GM21381 (cell line): Measurements from ENCODE around the gene RSPO4.

Experiments
- ATAC-seq: cut with Tn5 transposase; IDR thresholded peaks from one replicate; pipeline ENCODE4 v1.9.1; 2021; ENCODE audit warnings: mild to moderate bottlenecking, moderate library complexity; ENCODE audit not compliant: unreplicated experiment

RSPO4 gene

DNA sequence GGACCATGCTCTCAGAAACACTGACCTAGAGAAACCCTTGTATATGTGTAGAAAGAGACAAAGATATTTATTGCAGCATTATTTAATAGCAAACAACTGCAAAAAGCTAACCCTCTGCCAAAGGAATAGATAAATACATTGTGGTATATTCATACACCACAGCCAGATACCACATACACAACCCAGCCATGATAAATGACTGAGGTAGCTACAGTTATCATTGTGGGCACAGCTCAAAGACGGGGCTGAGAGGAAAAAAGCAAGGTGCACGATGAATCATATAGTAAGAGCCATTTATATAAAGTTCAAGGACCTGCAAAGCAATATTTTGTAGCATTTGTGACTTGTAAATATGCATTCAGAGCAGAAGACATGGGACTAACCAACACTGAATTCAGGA, 30.8 kb downstream of the RSPO4 start:
- ATAC-seq: no peak

DNA sequence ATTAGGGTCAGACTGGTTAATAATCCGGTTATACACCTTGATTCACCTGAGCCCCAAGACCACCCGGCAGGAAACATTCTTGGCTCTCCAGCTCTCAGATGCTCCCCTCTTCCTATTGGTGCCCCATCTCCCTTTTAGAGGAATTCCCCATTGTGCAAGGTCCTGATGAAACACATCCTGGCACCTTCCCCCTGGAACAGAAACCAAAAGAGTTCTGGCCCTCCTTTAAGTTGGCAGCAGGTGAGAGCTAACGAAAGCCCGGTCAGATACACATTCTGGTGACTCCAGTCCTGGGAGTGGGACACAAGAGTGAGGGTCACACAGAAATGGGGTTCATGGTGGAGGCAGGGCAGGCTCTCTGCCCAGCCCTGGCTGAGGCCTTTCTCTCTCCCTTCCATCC, 32.2 kb downstream of the RSPO4 start:
- no peak for ATAC-seq

DNA sequence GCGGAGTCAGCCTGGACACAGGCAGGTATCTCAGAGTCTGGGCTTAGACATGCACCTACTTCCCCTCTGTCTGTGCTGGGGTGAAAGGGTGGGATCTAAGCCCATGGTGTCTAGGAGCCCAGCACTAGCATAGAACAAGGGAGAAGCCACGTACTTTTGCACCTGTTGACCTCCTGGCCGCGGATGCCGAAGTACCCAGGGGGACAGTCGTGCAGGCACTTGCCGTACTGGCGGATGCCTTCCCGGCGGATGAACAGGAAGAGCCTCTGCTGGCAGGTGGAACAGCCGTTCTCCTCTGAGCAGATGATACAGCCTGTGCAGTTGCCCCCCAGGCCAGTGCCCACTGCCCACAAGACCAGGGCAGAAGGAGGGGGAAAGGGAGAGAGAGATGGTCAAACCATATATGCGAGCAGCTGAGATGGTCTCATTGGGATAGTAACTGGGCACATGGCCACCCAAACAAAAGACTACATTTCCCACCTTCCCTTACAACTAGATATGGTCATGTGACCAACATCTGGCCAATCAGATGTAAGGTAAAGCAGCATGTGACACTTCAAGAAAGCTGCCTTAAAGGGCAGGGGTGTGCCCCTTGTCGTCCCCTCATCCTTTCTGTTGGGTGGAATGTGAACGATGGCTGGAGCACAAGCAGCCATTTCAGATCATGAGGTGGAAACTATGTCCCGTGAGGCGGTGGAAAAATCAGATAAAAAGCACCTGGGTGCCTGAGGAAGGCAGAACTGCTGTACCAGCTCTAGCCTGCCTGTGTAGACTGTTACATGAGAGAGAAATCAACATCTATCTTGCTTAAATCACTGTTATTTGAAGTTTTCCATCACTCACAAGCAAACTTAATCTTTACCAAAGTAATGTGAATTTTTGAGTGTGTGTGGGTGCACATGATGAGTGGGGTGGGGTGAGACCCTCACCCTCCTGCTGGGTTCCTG, 34.0 kb downstream of the RSPO4 start:
- ATAC-seq: no peak

DNA sequence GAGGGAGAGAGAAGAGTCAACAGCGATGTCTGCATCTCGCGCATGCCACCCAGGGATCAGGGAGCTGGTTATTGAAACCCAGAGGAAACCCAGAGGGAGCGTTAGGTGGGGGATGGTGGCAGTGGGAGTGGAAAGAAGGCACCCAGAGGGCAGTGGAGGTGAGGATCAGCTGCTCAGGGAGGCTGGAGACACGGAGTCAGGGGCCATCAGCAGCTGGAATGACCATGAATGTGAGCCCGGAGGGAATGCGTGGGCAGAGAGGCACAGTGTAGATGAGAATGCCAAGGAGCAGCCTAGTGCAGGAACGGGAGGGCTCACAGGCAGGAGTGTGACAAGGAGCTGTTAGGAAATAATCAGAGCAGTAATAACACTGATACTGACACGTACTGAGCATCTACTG, 36.2 kb downstream of the RSPO4 start:
- no peak for ATAC-seq

DNA sequence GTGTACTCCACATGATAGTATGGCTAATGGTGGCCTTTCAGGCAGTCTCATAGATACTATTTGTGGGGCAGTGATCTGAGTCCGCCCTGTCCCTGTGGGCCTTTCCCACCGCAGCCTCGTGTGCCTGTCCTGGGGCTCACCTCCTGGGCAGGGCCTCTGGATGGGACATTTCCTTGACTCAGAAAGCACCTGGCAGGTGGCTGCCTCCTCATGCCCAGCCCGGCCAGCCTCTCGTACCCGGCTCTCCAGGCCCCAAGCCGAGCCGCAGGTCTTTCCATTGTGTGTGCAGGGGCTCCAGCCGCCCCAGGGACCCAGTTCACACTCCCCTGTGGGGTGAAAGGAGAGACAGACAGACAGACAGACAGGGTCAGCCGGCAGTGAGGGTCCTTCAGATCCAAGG, 38.3 kb downstream of the RSPO4 start:
- no peak for ATAC-seq

DNA sequence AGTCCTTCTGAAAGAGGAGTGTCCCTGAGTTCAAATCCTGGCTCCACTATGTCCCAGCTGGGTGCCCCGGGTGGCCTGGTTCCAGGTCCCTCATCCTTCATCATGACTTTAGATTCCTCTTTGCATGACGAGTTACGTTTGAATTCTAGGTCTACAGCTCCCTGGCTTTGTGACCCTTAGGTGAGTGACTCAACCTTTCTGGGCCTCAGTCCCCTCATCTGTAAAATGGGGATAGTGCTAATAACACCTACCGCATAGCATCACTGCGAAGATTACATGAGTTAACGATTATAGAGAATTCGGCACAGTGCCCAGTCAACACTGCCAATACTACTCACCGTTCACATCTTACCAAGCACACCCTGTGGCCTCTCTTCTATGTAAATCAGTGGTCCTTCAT, 39.4 kb downstream of the RSPO4 start:
- ATAC-seq: no peak

DNA sequence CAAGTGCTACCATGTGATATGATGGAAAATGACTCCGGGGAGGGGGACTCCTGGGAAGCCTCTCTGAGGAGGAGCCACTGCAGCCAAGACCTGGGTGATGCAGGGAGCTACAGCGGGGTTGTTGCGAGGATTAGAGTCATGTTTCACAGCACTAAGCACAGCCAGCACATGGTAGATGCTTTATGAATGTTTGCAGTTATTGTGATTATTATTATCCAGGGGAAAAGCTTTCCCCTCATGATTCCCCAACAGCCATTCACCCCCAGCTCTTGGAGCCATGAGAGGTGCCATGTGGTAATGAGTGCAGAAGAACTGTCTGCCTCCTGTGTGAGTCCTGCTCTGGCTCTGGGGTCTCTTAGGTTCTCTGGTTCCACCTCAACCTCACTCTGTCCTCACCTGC, 39.9 kb downstream of the RSPO4 start:
- ATAC-seq: no peak

DNA sequence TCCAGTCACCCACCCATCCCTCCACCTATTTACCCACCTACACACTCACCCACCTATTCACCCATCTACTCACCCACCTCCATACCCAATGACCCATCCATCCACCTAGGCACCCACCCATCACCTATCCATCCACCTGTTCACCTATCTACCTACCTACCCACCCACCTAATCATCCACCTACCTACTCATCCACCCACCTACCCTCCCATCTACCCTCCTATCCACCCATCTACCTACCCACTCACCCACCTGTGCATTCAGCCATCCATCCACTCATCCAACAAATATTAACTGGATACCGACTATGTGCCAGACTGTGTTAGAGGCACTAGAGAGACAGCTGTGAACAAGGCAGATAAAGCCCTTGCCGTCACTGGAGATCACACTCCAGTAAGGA, 40.3 kb downstream of the RSPO4 start:
- no peak for ATAC-seq

DNA sequence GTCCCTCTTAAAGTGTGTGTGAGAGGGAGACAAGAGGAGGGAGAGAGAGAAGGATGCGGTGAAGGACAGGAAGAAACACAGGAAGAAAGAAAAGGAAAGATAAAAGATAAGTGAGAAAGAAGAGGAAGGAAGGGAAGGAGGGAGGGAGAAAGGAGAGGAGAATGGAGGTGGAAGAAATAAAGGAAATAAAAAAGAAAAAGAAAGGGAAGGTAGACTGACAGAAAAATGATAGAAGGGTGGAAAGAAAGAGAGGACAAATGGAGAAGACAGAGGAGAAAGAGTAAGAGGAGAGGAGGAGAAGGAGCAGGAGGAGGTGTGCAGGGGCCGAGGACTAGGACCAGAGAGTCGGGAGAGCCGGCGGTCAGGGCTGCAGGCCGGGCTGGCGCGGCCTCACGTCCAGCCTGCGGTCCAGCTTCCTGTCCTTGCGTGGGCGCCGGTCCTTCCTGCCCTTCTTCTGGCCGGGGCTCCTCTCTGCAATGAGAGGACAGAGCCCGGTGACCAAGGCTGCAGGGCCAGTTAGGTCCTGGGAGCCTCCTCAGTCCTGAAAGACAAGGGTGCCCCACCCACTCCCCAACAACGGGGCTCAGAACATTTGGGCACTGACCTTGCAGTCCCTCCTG, 42.0 kb downstream of the RSPO4 start:
- no peak for ATAC-seq

DNA sequence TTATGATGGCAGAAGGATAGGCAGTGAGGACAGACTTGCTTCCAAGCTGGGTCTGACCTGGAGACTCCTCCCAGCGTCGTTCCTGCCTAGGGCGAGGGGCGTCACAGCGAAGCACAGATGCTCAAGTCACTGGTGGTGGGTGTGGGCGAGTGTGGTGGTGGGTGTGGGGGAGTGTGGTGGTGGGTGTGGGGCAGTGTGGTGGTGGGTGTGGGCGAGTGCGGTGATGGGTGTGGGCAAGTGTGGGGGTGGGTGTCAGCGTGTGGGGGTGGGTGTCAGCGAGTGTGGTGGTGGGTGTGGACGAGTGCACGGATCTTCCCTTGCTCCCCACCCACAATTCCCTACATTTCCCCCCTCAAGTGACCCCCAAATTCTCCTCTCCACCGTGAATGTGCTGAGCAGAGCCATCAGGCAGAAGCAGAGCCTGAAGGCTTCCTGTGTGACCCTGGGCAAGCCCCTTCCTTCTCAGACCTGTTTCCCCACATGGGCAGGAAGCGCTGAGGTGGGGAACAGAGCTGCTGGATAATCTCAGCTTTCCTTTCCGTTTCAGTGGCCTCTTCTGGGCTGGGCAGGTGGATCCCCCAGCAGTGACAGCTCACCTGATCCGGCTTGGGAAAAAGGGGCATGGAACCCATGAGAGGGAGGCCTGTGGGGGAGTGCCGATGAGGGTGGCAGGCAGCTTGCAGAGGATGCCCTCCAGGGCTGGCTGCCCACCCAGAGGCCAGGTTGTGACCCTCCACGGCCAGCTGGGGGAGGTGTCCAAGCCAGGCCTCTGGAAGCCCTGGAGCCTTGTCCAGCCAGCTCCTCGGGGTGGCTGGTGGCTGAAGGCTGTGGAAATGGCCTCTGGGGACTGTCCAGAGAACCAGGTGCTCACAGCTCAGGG, 42.9 kb downstream of the RSPO4 start:
- no peak for ATAC-seq

DNA sequence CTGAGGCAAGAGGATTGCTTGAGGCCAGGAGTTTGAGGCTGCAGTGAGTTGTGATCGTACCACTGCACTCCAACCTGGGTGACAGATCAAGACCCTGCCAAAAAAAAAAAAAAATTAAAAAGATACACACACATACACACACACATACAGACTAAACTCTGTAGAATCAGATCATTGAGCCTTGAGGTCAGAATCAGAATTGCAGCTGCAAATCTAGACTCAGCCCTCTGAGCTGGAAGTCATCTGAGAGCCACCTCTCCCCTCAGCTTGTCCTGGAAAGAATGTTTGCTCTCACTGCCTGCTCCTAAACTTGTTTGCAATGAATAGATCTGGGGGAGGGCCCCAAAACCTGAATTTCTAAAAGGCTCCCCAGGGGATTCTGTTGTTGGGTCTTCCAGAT, 44.6 kb downstream of the RSPO4 start:
- no peak for ATAC-seq

DNA sequence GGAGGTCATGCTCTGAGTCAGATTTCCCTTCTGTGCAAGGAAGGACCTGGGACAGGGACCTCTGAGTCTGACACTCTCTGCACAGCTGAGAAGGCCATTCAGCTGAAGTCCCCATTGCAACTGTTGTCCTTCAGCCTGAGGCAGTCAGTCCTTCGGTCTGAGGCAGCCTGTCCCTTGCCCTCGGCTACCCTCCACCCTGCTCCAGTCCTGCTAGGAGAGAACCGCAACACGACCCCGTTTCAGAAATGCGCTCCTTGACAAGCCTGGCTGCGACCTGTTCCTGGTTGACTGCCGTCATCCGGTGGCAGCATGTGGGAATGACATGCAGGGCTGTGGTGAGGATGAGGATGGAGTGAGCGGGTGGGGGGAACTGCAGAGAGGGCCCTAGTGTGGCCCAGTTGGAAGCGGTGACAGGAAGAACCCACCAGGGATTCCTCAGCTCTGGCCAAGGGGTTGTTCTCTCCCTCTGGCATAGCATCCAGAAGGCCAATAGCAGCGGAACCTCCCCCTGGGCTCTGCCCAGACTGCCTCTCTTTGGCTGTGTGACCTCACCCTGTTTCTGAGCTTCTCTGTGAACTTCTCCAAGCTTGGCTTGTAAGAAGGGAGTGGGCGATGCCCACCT, 45.7 kb downstream of the RSPO4 start:
- ATAC-seq: no peak

DNA sequence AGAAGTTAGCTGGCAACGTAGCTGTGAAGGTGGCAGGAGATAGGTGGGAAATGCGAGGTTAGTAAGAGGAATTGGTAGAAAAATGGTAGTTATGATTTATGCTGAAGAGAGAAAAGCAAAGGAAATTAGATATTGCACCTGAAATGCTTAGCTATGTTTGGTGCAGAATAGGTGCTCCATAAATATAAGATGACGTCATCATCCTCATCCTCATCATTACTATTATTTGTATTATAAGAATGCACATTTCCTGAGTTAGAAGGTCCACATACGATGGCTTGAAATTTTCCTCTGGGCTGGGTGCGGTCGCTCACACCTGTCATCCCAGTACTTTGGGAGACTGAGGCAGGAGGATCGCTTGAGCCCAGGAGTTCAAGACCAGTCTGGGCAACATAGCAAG, 46.5 kb downstream of the RSPO4 start:
- no peak for ATAC-seq

DNA sequence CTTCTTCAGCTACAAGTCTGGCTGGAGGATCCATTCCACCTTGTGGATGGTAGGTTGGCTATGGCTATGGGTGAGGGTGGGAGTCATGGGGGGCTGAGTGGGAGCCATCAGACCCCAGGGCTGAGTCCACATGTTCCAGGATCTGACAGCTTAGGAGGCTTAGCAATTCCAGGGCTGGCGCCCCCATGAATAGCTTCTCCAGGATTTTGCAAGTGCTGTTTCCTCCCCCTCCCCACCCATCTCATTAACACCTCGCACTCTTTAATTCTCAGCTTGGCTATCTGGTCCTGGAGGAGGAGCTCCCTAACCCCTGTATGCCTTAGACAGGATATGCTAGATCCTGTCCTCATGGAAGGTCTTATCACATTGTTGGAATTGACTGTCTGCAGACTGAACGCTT, 47.0 kb downstream of the RSPO4 start:
- no peak for ATAC-seq

DNA sequence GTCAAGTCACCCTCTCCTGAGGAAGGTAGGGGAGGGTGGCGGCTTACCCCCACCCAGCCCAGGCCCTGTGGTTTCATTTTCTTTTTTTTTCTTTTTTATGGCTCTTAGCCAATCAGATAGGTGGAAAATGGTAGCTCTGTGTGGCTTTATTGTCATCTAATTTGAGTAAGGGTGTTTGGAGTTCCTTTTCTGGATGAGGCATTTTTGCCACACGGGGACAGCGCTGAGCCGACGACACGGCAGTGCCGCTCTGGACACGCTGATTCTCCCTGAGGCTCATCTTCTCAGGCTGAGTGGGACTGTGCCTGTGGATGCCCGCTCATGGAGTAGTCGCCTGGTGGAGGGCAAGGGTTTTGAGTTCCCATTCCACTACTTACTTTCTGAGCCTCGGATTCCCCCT, 48.4 kb downstream of the RSPO4 start:
- no peak for ATAC-seq

DNA sequence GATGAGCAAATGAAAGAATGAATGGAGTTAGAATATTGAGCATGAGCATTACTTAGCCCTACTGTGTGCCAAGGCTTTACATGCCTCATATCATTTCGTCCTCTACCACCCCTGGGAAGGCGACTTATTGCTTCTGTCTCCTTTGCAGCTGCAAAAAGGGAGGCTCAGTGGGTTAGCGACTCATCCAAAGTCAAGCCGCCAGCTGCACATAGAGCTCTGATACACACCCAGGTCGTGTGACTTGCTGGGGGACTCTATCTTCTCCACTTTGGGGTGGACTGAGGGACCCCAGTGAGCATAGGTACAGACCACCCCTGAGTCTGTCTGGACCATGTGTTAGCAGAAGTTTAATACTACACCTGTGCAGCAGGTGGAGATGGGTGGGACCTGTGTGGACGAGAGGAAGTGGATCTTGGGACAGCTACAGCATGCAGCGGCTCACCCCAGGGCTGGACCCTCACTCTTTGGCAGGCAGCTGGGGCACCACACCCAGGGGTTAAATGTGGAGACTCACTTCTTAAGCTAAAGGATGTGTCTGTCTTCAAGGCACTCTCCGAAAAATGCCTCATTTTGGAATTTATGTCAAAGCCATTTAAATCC, 49.8 kb downstream of the RSPO4 start:
- no peak for ATAC-seq

DNA sequence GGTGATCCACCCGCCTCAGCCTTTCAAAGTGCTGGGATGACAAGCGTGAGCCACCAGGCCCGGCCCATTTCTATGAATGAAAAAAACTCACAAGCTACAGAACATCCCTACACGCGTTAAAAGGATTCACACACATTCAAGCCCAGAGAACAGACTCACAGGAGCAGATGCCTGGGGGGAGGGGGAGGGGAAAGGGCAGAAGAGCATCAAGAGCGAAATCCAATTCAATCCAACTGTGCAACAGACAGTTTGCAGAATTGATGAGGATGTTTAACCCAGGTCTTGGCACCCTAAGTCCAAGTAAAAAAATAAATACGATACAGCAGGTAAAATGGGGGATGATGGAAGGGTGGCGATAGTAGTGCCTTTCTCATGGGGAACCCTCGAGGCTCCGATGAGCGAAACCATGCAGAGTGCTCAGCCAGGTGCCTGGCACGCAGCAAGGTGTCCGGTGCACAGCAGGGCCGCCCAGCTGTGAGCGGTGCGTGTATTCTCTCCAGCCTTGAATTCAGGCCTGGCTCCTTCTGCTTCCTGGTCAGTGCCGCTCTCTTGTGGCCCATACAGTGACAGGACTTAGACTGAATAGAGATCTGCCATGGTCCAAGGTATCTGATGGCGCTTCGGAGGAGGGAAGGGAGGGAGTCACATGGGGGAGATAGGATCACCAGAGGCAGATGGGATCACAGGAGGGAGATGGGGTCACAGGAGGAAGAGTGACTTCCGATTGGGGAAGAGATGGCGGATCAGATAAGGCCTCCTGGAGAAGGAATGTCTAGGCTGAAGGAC, 50.5 kb downstream of the RSPO4 start:
- no peak for ATAC-seq

DNA sequence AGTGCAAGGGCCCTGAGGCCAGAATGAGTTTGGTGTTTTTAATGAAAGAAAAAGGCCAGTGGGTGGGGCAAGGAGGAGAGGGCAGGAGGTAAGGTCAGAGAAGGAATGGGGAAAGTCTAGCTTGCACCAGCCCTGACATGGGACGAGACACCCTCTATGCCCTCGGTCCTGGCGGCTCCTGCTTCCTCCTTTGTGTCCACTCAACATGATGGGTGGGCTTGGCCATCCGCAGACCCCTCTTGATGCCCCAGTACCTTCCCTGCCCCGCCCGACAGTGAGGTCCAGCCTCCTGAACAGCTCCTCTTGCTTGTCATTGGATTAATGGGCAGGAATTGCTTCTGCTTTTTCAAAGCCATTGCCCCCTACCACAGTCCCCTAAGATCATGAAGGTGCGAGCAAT, 52.4 kb downstream of the RSPO4 start:
- no peak for ATAC-seq

DNA sequence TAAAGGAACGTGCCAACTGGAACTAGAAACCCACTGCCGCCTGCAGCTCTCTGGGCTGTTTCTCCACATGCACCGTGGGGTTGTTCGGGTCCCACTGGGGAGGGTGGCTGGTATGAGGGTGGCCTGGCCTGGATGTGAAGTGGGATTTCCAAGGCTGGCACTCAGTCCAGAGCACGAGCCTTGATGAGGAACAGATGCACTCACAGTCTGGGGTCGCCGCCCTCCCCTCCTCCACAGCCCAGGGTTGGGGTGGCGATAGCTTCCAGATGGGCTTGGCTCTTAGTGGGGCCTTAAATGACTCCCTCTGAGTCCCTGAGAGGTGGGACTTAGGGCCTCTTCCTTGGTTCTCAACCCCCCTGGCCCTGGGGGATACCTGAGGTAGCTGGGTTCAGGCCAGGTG, 55.3 kb downstream of the RSPO4 start:
- ATAC-seq: no peak

DNA sequence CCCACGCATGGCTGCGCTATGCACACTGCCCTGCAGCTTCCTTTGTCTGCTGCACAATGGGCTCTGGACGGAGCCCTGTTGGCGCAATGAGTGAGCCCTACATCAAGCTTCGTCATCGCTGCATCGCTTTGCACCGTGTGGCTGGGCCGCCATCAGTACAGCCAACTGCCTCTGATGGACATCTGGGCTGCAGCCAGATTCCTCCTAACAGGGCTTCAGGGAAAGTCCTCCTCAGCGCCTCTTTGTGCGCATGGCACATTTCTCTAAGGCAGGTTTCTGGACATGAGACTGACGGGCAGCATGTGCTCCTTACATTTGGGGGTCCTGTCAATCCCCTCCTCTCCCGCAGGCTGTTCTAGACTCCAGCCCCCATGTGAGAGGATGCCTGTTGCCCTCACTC, 56.3 kb downstream of the RSPO4 start:
- ATAC-seq: no peak
